Mammary epithelial cell (primary cell): Measurements from ENCODE around the gene ZSCAN26.
"Not testable (repeated sequence)": the region's sequence is repeated elsewhere in the genome, so short reads cannot be mapped to it uniquely, and the experiment has no call there.

Source experiments
- EZH2 ChIP-seq: IDR thresholded peaks from 2 replicates; pipeline ENCODE4 v1.6.1; 2012; ENCODE audit warnings: low read length, inconsistent platforms, borderline replicate concordance
- TF ChIP-seq, protein P1 (sequence below), 2 donors: IDR thresholded peaks in 1 of 2; conservative IDR thresholded peaks in 1 of 2; 2 replicates each; pipeline ENCODE4 v1.5.1; 2011 to 2012; ENCODE audit warnings: inconsistent platforms in 2 of 2, low read length in 2 of 2, mild to moderate bottlenecking in 2 of 2, control low read depth in 1 of 2, low read depth in 1 of 2; ENCODE audit not compliant: insufficient read depth in 1 of 2; ENCODE audit errors: extremely low read depth in 1 of 2

DNA sequence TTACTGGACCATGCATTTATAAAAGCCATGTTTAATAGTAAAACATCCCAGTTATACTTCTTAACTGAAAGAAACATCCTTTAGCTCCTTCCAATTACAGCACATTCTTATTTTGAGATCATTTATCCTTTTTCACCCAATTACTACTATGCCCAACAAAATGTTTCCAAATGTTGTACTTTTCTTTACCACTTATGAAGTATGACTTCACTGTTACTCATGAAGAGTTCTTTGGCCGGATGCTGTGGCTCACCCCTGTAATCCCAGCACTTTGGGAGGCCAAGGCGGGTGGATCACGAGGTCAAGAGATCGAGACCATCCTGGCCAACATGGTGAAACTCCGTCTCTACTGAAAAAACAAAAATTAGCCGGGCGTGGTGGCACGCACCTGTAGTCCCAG is 50.9 kb downstream of the ZSCAN26 start:
- TF ChIP-seq, protein P1, sequence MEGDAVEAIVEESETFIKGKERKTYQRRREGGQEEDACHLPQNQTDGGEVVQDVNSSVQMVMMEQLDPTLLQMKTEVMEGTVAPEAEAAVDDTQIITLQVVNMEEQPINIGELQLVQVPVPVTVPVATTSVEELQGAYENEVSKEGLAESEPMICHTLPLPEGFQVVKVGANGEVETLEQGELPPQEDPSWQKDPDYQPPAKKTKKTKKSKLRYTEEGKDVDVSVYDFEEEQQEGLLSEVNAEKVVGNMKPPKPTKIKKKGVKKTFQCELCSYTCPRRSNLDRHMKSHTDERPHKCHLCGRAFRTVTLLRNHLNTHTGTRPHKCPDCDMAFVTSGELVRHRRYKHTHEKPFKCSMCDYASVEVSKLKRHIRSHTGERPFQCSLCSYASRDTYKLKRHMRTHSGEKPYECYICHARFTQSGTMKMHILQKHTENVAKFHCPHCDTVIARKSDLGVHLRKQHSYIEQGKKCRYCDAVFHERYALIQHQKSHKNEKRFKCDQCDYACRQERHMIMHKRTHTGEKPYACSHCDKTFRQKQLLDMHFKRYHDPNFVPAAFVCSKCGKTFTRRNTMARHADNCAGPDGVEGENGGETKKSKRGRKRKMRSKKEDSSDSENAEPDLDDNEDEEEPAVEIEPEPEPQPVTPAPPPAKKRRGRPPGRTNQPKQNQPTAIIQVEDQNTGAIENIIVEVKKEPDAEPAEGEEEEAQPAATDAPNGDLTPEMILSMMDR (conservative IDR thresholded peaks at IDR 0.05 in 1 of 2, IDR thresholded peaks at IDR 0.05 in 1 of 2; ENCODE audit: extremely low read depth in 1 of 2, insufficient read depth in 1 of 2, low read depth in 1 of 2, low read length in 2 of 2), result not testable (repeated sequence)
- TF ChIP-seq EZH2, result not testable (repeated sequence)
